Amniotic epithelial cell (primary cell): ENCODE results near the gene REC114.
A peak's percentile ranks its signal among the peaks of the same experiment; 100 is the strongest.
"Not testable (repeated sequence)": the region's sequence is repeated elsewhere in the genome, so short reads cannot be mapped to it uniquely, and the experiment has no call there.

Experiments
- DNase-seq: peaks from one replicate; pipeline ENCODE4 v3.0.0-alpha.2; 2010; ENCODE audit warnings: low read depth

REC114 gene

DNA sequence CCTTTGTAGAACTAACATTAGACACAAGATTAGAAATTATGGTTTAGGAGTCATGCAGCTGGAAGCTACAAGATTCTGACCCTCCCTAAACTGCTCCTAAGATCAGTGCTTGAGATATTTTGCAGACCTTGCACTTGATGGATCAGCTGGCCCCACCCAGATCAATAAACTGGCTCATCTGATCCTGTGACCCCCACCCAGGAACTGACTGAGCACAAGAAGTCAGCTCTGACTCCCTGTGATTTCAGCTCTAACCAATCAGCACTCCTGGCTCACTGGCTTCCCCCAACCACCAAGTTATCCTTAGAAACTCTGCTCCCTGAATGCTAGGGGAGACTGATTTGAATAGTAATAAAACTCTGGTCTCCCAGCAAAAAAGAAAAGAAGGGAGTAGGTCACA, 134.6 kb downstream of the REC114 start:
- not testable (repeated sequence) for DNase-seq

DNA sequence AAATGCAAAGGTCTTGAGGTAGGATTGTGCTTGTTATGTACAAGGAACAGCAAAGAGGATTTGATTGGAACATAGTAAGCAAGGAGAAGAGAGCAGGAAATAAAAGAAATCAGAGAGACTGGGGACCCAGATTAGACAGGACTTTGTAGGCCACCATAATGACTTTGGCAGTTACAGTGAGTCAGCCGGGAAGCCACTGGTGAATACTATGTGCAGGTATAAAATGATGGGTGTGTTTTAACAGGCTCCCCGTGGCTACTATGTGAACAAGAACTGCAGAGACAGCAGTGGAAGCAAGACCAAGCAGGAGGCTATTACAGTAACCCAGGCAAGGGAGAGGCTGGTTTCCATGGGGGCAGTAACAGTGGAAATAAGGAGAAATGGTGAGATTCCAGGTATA, 135.1 kb downstream of the REC114 start:
- no peak for DNase-seq

DNA sequence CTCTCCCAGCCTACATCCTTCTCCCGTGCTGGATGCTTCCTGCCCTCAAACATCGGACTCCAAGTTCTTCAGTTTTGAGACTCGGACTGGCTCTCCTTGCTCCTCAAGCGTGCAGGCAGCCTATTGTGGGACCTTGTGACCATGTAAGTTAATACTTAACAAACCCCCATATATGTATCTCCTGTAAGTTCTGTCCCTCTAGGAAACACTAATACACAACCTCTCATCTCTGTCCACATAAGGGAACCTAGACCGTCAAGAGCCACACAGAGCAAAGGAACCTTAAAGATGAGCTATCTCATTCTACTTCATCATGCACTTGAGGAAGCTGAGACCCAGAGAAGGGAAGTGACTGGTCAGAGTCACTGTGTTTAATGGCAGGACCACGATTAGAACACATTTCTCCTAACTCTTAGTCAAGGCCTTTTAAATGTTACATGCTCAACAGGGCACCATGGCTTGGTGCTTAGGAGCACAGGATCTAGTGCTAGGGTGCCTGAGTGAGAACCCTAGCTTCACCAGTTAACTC, 140.0 kb downstream of the REC114 start:
- no peak for DNase-seq

DNA sequence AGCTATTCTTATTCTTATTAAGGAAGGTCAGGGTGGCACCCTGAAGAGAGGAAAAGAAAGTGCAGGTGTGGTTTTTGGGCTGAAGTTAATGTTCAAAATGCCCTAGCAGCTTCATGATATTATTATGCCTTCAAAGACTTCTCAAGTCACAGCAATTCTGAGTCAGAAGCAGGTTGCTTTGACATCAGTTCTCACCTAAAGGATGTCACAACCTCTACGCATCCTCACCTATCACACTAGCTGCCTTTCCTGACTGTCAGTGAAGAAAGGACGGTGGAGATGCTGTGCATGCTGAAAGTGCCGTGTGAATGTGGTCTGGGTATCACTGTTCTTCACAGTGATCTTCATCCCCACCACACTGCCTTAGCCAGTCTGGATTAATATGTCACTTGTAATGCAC, 140.6 kb downstream of the REC114 start:
- DNase-seq, result no peak

DNA sequence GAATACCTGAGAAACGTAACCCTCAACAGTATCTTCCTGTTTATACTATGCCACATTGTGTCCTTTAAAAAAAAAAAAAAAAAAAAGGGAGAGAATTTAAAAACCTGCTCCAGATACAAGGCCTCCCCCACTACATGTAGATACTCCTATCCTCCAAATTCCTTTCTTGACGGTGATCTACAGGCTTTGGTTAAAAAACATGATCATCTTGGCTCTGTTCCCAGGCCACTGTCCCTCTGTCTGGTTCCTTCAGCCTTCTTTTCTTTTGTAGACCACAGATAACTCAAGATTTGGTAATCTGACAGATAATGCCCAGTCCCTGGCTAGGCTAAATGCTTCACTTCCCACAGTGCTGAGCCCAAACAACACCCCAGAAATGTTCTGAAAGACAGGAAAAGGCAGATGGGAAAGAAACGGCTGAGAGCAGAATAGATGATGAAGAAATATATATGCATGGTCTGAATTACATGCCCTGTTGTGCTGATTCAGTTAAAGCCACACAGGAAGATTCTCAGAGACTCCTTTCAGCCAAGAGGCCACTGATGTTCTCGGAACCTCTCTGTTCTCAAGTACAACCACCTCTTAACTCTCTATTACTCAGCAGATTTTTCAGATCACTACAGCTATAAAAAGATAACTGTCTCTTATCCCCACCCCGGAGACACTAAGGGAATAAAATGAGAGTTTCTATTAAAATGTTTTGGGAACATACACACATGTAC, 141.9 kb downstream of the REC114 start:
- DNase-seq, result peak; percentile 82

DNA sequence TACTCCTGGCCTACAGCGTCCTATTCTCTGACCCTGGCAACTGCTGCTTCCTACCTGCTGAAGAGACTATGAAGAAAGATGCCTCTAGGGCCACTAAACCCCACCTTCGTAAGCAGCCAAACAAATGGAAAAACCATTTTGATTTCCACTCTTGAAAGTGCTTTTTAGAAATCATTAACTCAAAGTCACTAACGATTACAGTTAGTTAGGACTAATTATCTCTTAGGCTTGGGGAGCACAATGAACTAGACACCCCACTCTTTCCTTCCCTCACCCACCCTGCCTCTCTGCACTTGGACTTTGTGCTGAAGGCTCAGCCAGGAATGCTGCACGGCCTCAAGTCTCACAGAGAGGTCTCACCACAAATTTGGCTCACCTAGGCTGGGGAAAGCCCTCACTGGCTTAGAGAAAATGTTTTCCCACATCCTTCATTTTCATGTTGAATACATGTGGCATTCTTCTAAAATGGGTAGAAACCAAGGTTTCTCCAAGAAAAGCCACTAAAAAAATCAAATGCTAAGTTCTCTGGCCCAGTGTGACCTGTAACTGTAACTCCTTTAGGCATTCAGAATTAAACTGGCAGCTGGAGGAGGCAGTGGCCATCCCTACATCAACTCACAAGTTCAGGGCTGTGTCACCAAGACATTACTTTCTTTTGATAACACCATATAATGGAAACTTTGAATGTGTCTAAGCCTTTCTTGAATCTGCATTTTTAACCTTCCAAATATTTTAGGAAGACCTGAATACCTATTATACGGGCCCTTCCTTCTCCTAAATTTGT, 143.1 kb downstream of the REC114 start:
- no peak for DNase-seq

DNA sequence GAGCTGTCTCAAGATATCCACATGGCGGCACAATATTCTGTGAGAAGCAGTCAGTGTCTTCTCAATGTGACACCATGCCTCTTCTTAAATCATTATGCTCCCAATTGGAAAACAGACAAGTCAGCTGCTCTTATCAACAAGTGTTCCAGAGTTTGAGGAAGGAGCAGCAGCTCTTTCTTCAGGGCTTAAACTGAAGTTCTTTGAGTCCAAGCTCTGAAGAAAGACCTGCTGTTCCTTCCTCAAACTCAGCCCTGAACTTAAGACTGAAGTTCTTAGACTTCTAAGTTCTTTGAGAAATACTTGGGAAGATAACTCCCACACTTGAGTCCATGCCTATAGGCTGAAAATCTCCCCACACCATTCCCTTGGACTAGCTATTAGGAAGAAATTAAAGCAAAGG, 146.8 kb downstream of the REC114 start:
- DNase-seq, result no peak

DNA sequence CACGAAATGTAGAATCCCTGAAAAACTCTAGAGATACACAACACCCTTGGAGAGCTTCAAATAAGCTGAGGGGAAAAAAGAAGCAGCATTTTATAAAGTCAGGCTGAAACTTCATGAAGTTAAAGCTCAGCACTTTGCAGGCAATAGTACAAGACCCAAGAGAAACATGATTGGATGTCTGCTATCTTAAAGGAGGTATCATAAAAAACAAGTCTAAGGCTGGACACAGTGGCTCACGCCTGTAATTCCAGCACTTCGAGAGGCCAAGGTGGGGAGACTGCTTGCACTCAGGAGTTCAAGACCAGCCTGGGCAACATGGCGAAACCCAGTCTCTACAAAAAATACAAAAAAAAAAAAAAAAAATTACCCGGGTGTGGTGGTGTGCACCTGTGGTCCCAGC, 147.3 kb downstream of the REC114 start:
- DNase-seq, result no peak

DNA sequence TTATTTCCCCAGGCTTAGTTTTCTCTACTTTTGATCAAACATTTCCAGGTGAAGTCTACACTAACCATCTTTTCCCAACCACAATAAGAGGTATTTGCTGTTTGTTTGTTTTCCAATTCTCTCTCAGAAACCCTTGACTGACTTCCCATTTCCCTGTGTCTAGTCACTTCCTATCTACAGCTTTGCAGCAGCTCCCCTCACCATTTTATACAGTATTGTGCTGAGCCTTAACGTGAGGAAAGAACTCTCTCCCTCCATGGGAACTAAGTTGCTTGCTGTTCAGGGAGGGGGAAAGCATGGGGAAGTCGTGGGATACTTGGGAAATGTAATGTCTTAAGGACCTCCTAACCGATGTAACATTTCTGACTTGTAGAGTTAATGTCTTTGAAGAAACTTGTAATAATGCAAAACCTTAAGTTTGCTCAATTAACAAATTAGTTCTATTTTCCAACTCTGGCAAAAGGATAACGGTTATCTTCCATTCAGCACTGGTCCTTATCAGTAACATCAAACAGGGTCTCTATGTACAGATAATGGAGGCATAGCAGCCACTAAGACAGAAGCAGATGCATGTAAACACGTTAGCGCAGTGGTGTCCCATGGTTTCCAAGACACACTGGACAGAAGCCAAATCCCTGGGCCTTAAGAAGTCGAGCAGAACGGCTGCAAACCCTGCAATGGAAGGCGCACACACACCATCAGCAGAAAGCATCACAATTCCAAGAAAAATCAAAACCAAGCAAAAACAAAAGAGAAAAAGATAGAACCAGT, 150.5 kb downstream of the REC114 start:
- peak; percentile 42 for DNase-seq

DNA sequence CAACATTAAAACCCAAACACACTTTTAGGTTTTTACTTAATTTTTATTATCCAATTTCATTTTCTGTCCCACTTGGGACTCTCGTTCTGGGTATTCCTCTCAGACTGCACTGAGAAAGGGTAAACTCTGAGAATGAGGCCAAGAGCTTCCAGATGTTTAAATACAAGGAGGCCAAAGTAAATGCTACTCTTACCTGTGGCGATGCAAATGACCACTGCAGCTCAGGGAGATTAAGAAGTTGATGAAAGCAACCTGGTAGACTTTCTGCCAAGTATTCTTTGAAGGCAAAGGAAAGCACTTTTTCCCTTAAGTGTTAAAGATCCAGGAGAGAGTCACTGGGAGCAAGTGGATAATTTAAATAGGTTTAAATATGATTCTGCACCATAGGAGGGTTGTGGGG, 151.1 kb downstream of the REC114 start:
- DNase-seq, result no peak

DNA sequence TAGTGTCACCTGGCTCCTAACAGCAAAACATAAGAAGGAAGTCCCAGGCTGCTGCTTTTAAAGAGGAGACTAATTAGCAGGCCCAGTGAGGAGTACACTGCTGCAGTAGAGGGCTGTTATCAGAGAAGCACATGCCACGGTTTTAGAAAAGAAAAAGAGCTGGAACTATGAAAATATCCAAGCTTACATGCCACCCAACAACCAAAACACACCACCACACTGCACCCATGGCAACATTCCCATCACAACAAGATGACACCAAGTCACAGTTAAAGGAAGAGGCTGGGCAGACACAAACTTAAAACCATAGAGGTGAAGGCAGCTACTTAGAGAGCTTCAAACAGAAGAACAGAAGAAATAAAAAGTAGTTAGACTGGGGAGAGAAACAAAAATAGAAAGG, 153.2 kb downstream of the REC114 start:
- DNase-seq, result no peak

DNA sequence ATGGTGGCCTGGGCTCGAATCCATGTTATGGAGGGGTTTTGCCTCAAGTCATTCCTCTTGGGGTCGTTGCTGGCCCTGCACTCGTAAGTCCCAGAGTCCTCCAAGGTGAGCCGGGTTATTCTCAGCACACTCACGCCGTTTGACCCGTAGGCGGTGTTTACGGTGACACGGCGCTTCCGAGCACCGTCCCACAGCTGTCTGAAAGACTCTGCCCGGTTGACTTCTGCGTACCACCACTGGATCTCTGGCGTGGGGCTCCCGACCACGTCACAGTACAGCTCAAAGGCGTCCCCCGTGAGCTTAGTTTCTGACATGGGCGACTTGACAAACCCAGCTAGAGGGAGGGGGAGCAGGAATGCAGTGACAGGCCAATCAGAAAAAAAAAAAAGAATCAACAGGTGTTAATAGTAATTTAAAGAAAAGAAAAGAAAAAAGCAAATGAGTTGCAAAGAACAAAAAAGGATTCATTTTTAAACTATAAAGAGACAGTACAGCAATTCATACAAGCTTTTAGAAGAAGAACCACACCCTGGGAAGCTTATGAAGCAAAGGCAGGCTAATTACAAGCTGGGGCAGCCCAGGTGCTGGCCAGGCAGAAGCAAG, 154.2 kb downstream of the REC114 start:
- DNase-seq, result no peak

DNA sequence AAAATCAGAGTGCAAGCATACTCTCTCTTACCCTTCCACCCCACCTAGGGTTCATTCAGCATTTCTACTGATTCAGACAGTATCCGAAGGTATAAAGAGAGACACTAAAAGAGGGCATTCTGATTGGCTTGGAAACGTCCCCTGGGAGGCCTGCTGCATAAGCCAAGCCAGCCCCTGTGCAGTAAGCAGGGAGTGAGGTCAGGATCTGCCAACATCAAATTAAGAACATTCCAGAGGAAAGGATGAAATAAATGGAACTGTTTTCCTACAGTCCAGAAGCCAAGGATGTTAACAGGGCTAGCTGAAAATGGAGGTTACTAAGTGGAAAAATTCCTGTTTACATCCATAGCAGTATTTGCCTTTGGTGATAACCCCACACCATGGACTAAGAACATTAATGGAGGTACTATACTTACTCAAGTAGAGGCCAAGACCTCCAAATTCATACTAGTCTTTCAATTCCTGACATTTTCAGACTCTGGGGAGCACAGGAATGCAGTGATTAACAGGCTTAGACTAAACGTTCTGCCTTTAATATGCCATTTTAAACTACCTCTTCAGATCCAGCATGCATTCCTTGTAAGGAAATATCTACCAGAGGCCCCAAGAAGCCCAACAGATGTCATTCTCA, 155.7 kb downstream of the REC114 start:
- DNase-seq, result no peak

DNA sequence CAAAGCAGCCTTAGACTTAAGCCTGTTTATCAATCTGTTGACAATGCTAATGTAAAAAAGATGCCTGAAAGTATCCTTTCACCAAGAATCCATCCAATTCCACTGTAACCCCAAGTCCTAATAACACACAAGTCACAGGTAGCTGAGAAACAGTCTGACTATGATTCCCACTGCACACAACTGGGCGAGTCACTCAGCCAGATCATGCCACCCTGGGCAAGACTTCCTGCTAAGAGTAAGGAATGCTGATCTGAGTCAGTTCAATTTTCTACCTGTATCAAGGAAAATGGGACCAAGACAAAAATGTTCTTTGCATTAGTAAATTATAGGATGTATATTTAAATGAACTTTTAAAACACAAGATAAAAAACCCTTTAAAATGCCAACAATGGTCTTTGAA, 157.0 kb downstream of the REC114 start:
- DNase-seq, result peak; percentile 22

DNA sequence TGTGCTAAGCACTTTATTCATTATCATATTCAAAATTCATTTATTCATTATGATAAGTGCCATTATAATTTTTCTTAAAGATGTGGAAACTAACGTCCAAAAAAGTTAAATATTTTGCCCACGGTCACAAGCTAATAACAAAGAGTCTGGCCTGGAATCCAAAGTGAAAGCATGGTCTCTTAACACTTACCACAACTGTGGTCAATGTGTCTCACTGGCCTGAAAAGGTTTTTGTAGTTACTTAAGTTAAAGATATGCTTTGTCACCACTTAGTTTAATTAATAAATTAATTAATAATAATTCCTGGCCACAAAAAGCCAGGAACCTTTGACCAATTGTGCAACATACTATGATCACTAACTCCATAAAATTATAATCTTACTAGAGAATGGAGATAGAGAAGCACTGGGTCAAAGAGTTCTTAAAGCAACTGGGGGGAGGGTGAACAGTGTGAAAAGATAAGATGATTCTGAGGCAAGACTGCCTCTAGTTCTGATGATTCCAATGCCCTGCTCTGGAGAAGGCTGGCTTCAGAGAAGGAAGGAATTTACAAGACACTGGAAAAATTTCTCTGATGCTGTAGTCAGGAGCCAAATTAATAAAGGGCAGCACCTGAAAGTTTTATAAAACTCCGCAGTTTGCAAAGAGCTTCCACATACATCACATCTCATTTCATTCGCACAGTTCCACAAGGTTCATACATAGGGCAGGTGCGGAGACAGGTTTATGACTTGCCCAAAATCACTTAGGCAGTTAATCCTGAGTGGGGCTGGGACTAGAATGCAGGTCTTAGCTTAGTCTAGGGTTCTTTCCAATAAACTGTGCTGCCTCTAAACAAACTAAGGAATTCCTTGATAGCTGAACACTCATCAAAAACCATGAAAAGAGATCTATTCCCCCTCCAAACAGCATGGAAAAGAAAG, 157.7 kb downstream of the REC114 start:
- DNase-seq, result peak; percentile 69

DNA sequence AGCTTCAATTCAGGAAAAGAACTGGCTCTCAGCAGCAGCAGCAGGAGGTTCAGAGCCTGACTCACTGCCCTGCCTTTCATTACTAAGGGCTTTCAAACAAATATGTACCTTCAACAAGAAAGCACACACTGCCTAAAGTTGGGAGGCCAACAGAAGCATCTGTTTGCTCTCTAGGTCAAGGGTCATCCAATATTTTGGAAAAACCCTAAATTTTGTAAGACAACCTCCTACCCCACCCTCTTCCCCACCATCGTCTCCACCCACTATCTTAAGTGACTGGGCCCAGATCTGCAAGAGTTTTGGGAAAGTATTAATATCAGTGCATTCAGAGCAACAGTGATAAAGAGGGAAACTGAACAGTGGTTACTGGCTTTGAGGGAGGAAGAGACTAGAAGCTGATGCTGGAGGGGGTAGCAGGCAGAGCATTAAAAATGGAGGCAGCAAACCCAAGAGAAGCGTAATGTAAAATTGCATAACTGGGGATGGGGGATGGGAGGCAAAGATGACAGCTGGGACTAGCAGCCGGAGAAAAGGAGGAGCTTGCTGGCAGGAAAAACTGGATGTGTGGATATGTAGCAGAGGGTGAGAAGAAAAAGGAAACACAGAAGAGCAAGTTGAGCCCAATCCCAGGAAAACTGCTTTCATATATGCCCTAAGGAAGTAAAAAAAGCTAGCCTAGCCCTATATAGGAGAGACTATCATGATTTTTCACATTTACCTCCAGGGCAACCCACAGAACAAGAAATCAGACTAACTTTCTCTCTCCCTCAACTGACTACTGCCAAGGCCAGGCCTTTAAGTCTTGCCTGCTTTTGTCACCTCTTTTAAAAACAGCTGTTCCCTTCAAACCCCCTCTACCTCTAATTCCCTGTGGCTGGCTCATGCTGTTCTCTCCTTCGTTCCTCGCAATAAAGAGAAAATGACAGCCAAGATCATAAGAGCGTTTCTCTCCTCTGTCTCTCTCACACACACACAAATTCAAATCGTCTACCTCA, 158.8 kb downstream of the REC114 start:
- peak; percentile 72 for DNase-seq

DNA sequence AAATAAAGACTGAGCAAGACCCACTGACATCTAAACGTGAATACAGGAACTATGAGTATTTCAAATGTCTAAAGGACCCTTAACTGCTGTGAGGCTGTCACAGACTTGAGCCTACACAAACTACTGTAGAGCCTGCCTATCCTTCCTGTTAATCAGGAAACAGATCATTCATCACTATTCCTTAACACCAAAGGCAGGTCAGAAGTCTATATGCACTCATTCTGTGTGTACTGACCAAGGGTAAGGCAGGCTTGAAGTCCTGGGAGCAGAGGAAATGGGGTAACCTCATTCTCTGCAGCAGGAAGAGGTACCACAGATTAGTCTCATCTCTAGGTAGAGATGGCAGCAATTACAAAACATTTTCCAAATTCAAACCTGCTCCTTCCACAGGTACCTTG, 159.5 kb downstream of the REC114 start:
- DNase-seq, result no peak

DNA sequence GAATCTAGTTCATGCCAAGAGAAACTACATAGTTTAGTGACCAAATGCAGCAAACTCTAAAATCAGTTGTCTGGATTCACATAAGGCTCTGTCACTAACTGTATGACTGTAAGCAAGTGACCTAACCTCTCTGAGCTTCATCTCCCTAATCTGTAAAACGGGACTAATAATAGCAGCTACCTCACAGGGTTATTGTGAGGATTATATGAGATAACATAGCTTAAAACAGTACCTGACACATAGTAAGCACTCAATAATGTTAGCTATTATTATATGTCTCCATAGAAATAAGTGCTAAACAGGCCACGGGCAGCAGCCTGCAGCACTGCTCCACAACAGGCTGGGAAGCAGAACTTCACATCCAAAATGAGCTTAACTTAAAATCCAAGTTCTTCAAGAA, 160.0 kb downstream of the REC114 start:
- DNase-seq, result no peak

DNA sequence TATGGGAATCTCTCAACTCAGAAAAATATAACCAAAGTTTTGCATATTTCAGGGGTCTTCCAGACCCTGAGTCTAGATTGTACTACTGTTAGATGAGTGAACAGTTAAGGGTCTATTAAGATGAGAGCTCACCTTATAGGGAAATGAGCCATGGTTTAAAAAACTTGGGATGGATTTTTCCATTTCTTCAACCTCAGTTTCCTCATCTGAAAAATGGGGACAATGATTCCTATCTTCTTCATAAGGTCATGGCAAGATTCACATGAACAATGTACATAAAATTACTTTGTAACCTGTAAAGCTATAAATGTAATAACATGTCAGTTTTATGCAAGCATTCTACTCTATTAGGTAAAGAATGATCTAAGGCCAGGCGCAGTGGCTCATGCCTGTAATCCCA, 161.5 kb downstream of the REC114 start:
- no peak for DNase-seq
